ENCODE results near the gene MYO1G.

GRCh38 chr7:44983742-44984477 is 5.1 kb upstream of the MYO1G start:
- TF ChIP-seq CTCF (IDR thresholded peaks at IDR 0.05), result no peak
- TF ChIP-seq RCOR1 (IDR thresholded peaks at IDR 0.05; ENCODE audit: low read length), result no peak
- no peak for TF ChIP-seq GATA2 (CRISPR knock-in tag; IDR thresholded peaks at IDR 0.05)
- TF ChIP-seq SMC3 (IDR thresholded peaks at IDR 0.05; ENCODE audit: low read depth, low read length), result no peak
- TF ChIP-seq ZBTB33 (IDR thresholded peaks at IDR 0.05; ENCODE audit: borderline replicate concordance, low read depth), result no peak
- TF ChIP-seq NRF1 (IDR thresholded peaks at IDR 0.05; ENCODE audit: low read depth, low read length), result no peak
